DOHH2 (cell line): ENCODE data around the gene CTPS2.

Experiments used
- H3F3A ChIP-seq: fragments of 200-600 bp; sonication (generic), shearing (Covaris generic); 2 replicates; pipeline ENCODE4 v1.6.0; 2016; ENCODE audit warnings: antibody characterized with exemption, mild to moderate bottlenecking; ENCODE audit not compliant: control insufficient read depth, insufficient read depth
- H3K27ac ChIP-seq: fragments of 200-600 bp; sonication (generic); 2 replicates; pipeline ENCODE4 v1.5.1; 2014; ENCODE audit warnings: low read depth, mild to moderate bottlenecking, low read length, moderate library complexity
- H3K27me3 ChIP-seq: fragments of 200-600 bp; sonication (generic); 2 replicates; pipeline ENCODE4 v1.6.1; 2014; ENCODE audit warnings: mild to moderate bottlenecking, low read length, mixed read lengths; ENCODE audit not compliant: control insufficient read depth
- H3K36me3 ChIP-seq: fragments of 200-600 bp; sonication (generic); 2 replicates; pipeline ENCODE4 v1.6.1; 2014; ENCODE audit warnings: mild to moderate bottlenecking, low read length, moderate library complexity, mixed read lengths; ENCODE audit not compliant: control insufficient read depth
- H3K4me1 ChIP-seq: fragments of 200-600 bp; sonication (generic); 2 replicates; pipeline ENCODE4 v1.6.1; 2014; ENCODE audit warnings: mild to moderate bottlenecking, low read length, mixed read lengths; ENCODE audit not compliant: control insufficient read depth
- H3K4me2 ChIP-seq: fragments of 200-600 bp; sonication (generic); 2 replicates; pipeline ENCODE4 v1.6.0; 2014; ENCODE audit warnings: mild to moderate bottlenecking, low read length, moderate library complexity
- H3K4me3 ChIP-seq: fragments of 200-600 bp; sonication (generic); 2 replicates; pipeline ENCODE4 v1.5.1; 2014; ENCODE audit warnings: mild to moderate bottlenecking, low read length, mixed read lengths
- H3K79me2 ChIP-seq: fragments of 200-600 bp; sonication (generic); 2 replicates; pipeline ENCODE4 v1.6.1; 2014; ENCODE audit warnings: mild to moderate bottlenecking, low read length, mixed read lengths; ENCODE audit not compliant: control insufficient read depth
- H3K9me2 ChIP-seq: fragments of 200-600 bp; sonication (generic); replicated peaks from 2 replicates; pipeline ENCODE4 v1.6.1; 2014; ENCODE audit warnings: mild to moderate bottlenecking, low read length, mixed read lengths; ENCODE audit not compliant: control insufficient read depth
- H3K9me3 ChIP-seq: fragments of 200-600 bp; sonication (generic); 2 replicates; pipeline ENCODE4 v1.6.1; 2014; ENCODE audit warnings: antibody characterized with exemption, low read length, mixed read lengths; ENCODE audit not compliant: control insufficient read depth, insufficient read depth
- H4K20me1 ChIP-seq: fragments of 200-600 bp; sonication (generic); 2 replicates; pipeline ENCODE4 v1.6.0; 2014; ENCODE audit warnings: low read depth, mild to moderate bottlenecking, antibody characterized with exemption, low read length, moderate library complexity; ENCODE audit not compliant: control insufficient read depth, insufficient read depth
- EZH2phosphoT487 ChIP-seq: fragments of 200-600 bp; sonication (generic); IDR thresholded peaks from 2 replicates; pipeline ENCODE4 v1.6.1; 2017; ENCODE audit warnings: borderline replicate concordance, mild to moderate bottlenecking, antibody characterized with exemption, low read length, moderate library complexity, mixed read lengths
- TF ChIP-seq, protein P1 (sequence below): fragments of 200-600 bp; sonication (generic); IDR thresholded peaks from one replicate; pipeline ENCODE4 v1.5.1; 2014; ENCODE audit warnings: antibody characterized with exemption, mild to moderate bottlenecking, low read depth, low read length; ENCODE audit not compliant: poor library complexity, severe bottlenecking

Gene CTPS2

GRCh38 chrX:16711893-16712547 lies 449 bp downstream of the CTPS2 start:
- Histone ChIP-seq H3K27me3 (no peaks in the 10 kb centered on the region), H4K20me1 (no peaks in the 10 kb centered on the region), H3K4me1 (peaks cover 42% of the 10 kb centered on the region), H3K79me2 (peaks cover 66% of the 10 kb centered on the region), H3F3A (0 out of 2 replicates have a peak, but pooled peaks cover 4% of the 10 kb centered on the region), H3K27ac (peak overlapping the region; percentile 88), H3K9me3 (no peaks in the 10 kb centered on the region), H3K4me2 (peak overlapping the region; percentile 67), H3K36me3 (peaks cover 17% of the 10 kb centered on the region), H3K9me2 (no peaks in the 10 kb centered on the region), H3K4me3 (peak overlapping the region; percentile 93)
- TF ChIP-seq EZH2phosphoT487, result no peak
- TF ChIP-seq, protein P1, sequence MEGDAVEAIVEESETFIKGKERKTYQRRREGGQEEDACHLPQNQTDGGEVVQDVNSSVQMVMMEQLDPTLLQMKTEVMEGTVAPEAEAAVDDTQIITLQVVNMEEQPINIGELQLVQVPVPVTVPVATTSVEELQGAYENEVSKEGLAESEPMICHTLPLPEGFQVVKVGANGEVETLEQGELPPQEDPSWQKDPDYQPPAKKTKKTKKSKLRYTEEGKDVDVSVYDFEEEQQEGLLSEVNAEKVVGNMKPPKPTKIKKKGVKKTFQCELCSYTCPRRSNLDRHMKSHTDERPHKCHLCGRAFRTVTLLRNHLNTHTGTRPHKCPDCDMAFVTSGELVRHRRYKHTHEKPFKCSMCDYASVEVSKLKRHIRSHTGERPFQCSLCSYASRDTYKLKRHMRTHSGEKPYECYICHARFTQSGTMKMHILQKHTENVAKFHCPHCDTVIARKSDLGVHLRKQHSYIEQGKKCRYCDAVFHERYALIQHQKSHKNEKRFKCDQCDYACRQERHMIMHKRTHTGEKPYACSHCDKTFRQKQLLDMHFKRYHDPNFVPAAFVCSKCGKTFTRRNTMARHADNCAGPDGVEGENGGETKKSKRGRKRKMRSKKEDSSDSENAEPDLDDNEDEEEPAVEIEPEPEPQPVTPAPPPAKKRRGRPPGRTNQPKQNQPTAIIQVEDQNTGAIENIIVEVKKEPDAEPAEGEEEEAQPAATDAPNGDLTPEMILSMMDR, result no peak

GRCh38 chrX:16711219-16711811 lies 1.2 kb downstream of the CTPS2 start:
- Histone ChIP-seq H3K4me2 (peak overlapping the region; percentile 67), H4K20me1 (no peaks in the 10 kb centered on the region), H3K27ac (peak overlapping the region; percentile 88), H3K36me3 (peaks cover 17% of the 10 kb centered on the region), H3K9me2 (no peaks in the 10 kb centered on the region), H3K79me2 (peaks cover 66% of the 10 kb centered on the region), H3K4me1 (peaks cover 49% of the 10 kb centered on the region), H3K4me3 (peak overlapping the region; percentile 93), H3K27me3 (no peaks in the 10 kb centered on the region), H3K9me3 (no peaks in the 10 kb centered on the region), H3F3A (0 out of 2 replicates have a peak, but pooled peaks cover 4% of the 10 kb centered on the region)
- TF ChIP-seq, protein P1, result no peak
- TF ChIP-seq EZH2phosphoT487, result no peak

DNA sequence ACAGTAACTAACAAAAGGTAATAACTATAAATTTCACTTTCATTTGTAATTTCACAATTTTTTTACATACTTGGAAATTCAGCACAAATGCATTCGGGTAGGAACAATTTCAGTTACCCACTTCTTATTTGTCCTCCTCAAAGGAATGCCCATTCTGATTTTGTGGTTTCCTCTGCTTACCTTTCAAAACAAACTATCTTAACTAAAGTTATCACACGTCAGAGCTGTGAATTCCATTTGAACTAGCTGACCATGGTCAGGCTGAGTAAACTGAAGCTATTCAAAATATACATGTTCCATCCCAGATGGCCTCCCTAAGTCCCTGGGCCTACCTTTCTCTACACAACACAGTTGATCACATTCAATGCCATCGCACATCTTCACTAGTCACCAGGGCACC lies 4.5 kb downstream of the CTPS2 start:
- Histone ChIP-seq H3K79me2 (peaks cover 71% of the 10 kb centered on the region), H3K9me2 (no peaks in the 10 kb centered on the region), H3K27ac (peak overlapping the region; percentile 98), H3K9me3 (no peaks in the 10 kb centered on the region), H3K36me3 (peaks cover 22% of the 10 kb centered on the region), H3F3A (peaks cover 18% of the 10 kb centered on the region), H3K4me3 (peak overlapping the region; percentile 30), H3K27me3 (no peaks in the 10 kb centered on the region), H3K4me2 (peak overlapping the region; percentile 36), H3K4me1 (peaks cover 75% of the 10 kb centered on the region), H4K20me1 (no peaks in the 10 kb centered on the region)
- TF ChIP-seq EZH2phosphoT487, result no peak
- TF ChIP-seq, protein P1, result no peak
